ENCODE measurements around the gene SPC24. TPM values are rescaled to one million over a fixed set of nuclear protein-coding genes. Genes with fewer than 3 reads are reported as not detected.

SPC24 gene
- total and polyA plus RNA-seq, 9 of the 15 experiments (the other 6 are each of a cell fraction or from before 2014, with no cell fraction given), result 18.2 to 154 (median 60.9) TPM

DNA sequence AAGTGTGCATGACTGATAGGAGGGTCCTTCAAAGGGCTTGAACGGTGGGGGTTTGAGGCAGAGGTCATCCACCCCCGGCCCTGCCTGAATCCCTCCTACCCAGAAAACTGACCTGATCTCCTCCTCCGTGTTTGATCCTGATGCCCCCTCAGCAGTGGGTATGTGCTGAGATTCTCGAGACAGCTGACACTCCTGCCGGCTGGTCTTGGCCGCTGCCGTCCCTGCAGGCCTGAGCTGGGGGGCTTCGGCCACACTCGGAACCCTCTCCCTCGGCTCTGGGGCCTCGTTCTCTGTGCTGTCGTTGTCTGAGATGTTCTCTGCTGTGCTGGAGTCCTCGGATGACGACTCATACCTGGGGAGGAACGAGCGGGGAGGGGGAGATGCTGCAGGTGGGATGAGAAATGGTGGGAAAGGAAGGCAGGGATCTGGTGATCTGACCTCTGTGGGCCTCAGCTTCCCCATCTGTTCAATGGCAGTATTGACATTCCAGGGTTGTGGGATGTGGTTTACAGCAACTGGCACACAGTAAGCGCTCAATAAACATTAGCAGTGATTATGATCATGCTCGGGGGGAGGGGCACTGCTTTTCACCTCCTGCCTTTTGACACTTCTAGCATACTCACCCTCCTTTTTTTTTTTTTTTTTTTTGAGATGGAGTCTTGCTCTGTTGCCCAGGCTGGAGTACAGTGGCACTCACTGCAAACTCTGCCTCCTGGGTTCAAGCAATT, 21.0 kb upstream of the SPC24 start:
- in situ Hi-C loops (cut with MboI) (no loop called here), intact Hi-C loops (cut with micrococcal nuclease) (no loop called here)
- 78% methylated on average over 13 of the region's 18 CpGs for WGBS (ENCODE audit: insufficient coverage, low coverage, missing lambda C conversion rate)
- Histone ChIP-seq H3K36me3 (ENCODE audit: control insufficient read depth, insufficient read depth, low read length) (peaks cover 54% of the 10 kb centered on the region; the same call in 2 of the 3 replicates), H3K9me1 (ENCODE audit: control insufficient read depth, insufficient read depth, low read length) (no peaks in the 10 kb centered on the region), H3K4me2 (ENCODE audit: insufficient read depth, low read length) (no peak overlapping the region), H3K4me3 (no peak overlapping the region), H2AFZ (ENCODE audit: low read depth, low read length) (no peak overlapping the region), H3K27me3 (ENCODE audit: control insufficient read depth in 2 of 2, insufficient read depth in 2 of 2, low read length in 2 of 2) (no peaks in the 10 kb centered on the region), H3K9me3 (replicated peaks; ENCODE audit: control insufficient read depth, insufficient read depth, low read depth, low read length) (no peaks in the 10 kb centered on the region), H3K79me2 (ENCODE audit: control insufficient read depth, insufficient read depth, low read length) (no peaks in the 10 kb centered on the region), H3K9ac (ENCODE audit: insufficient read depth in 1 of 2, low read depth in 2 of 2, low read length in 2 of 2) (no peak overlapping the region), H4K20me1 (replicated peaks; ENCODE audit: control insufficient read depth, insufficient read depth, low read length) (no peaks in the 10 kb centered on the region), H3K4me1 (replicated peaks in 1 of 2; ENCODE audit: control insufficient read depth in 2 of 2, insufficient read depth in 2 of 2, low read length in 2 of 2) (peaks cover 0 to 5% of the 10 kb centered on the region in 2 experiments; a peak in 1 of 5 replicates), H3K27ac (ENCODE audit: extremely low read depth, low read depth, low read length) (no peak overlapping the region)
- FAIRE-seq, result no peak
- no TSS peak for BruUV-seq (replicated peaks)
- ChIA-PET CTCF (ENCODE audit: low intra/inter-chr PET ratio) (no interaction called here), POLR2A (interaction anchor here (1.1 kb wide), 1 partner anchor 12 kb away, joined by 4 read pairs; no protein-coding TSS in a partner anchor)
- no peak for ATAC-seq
- TF ChIP-seq ESRRA (IDR thresholded peaks at IDR 0.05; ENCODE audit: borderline replicate concordance, low read depth) (0 out of 2 replicates have a peak, but pooled peaks have one; percentile 28), U2AF1 (optimal IDR thresholded peaks at IDR 0.05; ENCODE audit: low read depth, low read length) (no peak)
- no peak for DNase-seq (ENCODE audit: extremely low read depth in 1 of 4, low spot score in 3 of 4)

DNA sequence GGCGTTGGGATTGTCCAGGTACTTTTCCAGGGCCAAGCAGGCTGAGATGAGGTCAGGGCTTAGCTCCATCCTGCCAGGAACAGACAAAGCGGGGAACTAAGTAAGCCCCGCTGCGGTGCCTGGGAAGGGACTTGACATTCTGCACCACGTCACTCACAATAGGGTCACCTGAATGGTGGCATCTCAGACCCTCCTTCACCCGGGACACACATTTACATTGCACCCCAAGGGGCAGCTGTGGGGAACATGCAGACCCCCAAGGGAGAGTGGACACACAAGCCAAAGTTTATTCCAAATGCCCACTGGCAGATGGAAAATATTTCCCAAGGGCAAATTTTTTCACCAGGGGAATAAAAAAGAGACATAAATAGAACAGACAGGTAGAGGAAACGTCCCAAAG, 20.3 kb upstream of the SPC24 start:
- Histone ChIP-seq H3K4me1 (replicated peaks in 1 of 2; ENCODE audit: control insufficient read depth in 2 of 2, insufficient read depth in 2 of 2, low read length in 2 of 2) (peaks cover 0 to 5% of the 10 kb centered on the region in 2 experiments; a peak in 1 of 5 replicates), H3K9me3 (replicated peaks; ENCODE audit: control insufficient read depth, insufficient read depth, low read depth, low read length) (no peaks in the 10 kb centered on the region), H3K4me3 (no peak overlapping the region), H3K27ac (ENCODE audit: extremely low read depth, low read depth, low read length) (no peak overlapping the region), H4K20me1 (replicated peaks; ENCODE audit: control insufficient read depth, insufficient read depth, low read length) (no peaks in the 10 kb centered on the region), H3K9me1 (ENCODE audit: control insufficient read depth, insufficient read depth, low read length) (no peaks in the 10 kb centered on the region), H2AFZ (ENCODE audit: low read depth, low read length) (no peak overlapping the region), H3K79me2 (ENCODE audit: control insufficient read depth, insufficient read depth, low read length) (no peaks in the 10 kb centered on the region), H3K4me2 (ENCODE audit: insufficient read depth, low read length) (no peak overlapping the region), H3K27me3 (ENCODE audit: control insufficient read depth in 2 of 2, insufficient read depth in 2 of 2, low read length in 2 of 2) (no peaks in the 10 kb centered on the region), H3K36me3 (ENCODE audit: control insufficient read depth, insufficient read depth, low read length) (peaks cover 50% of the 10 kb centered on the region; the same call in 2 of the 3 replicates), H3K9ac (ENCODE audit: insufficient read depth in 1 of 2, low read depth in 2 of 2, low read length in 2 of 2) (no peak overlapping the region)
- in situ Hi-C loops (cut with MboI), result no loop called here
- CTCF ChIA-PET (ENCODE audit: low intra/inter-chr PET ratio), result no interaction called here
- no TSS peak for BruUV-seq (replicated peaks)
- intact Hi-C loops (cut with micrococcal nuclease), result no loop called here
- TF ChIP-seq ZNF764 (CRISPR knock-in tag; IDR thresholded peaks at IDR 0.05; ENCODE audit: low read depth), result no peak
- TF ChIP-seq OTX1 (CRISPR knock-in tag; IDR thresholded peaks at IDR 0.05), result no peak
- TF ChIP-seq, protein P1, sequence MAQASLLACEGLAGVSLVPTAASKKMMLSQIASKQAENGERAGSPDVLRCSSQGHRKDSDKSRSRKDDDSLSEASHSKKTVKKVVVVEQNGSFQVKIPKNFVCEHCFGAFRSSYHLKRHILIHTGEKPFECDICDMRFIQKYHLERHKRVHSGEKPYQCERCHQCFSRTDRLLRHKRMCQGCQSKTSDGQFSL (CRISPR knock-in tag; IDR thresholded peaks at IDR 0.05), result no peak
- TF ChIP-seq, protein P1 (tag; IDR thresholded peaks at IDR 0.05), result no peak
- no peak for TF ChIP-seq EP300 (IDR thresholded peaks at IDR 0.05; ENCODE audit: low read length)
- DNase-seq (ENCODE audit: extremely low read depth in 1 of 4, low spot score in 3 of 4) (no peak), ATAC-seq (no peak), FAIRE-seq (no peak)
- POLR2A ChIA-PET, result interaction anchor here (0.6 to 1.1 kb wide), 3 partner anchors 12 to 32 kb away, joined by 3 to 4 read pairs (median 3); partner anchors contain the start of gene KANK2
- WGBS (ENCODE audit: insufficient coverage, low coverage, missing lambda C conversion rate), result 77% methylated on average over 7 of the region's 7 CpGs
